MCF 10A (cell line): ENCODE measurements around the gene SNX7. TPM values are rescaled to one million over a fixed set of nuclear protein-coding genes. Genes with fewer than 3 reads are reported as not detected.

Source experiments
- BruUV-seq: library from RNA; stranded (reverse); fragments of 400-500 nt; replicated peaks from 2 replicates; lab custom pipeline; 2021; lab: Mats Ljungman, UMichigan
- CTCF ChIA-PET: fragments of 300-600 bp; sonication (Branson Sonifier 250); formaldehyde crosslinking; extraction: SDS; loops from one replicate; lab custom pipeline; 2021; ENCODE audit warnings: antibody characterized with exemption, inconsistent platforms; lab: Yijun Ruan, JAX
- POLR2A ChIA-PET: fragments of 300-600, 350-650 bp; sonication (Branson Sonifier 250); formaldehyde crosslinking; extraction: SDS; loops from one replicate; lab custom pipeline; 2020; ENCODE audit warnings: antibody characterized with exemption, inconsistent platforms; lab: Yijun Ruan, JAX
- DNase-seq: peaks from one replicate; pipeline ENCODE4 v3.0.0-alpha.2; 2018; ENCODE audit not compliant: unreplicated experiment
- H3K27ac Mint-ChIP-seq: one replicate; pipeline ENCODE4 v1.8.0; 2022; ENCODE audit warnings: mild to moderate bottlenecking, low read depth, mixed read lengths; ENCODE audit not compliant: unreplicated experiment
- H3K27me3 Mint-ChIP-seq: one replicate; pipeline ENCODE4 v1.8.0; 2022; ENCODE audit warnings: mixed read lengths; ENCODE audit not compliant: insufficient read depth, unreplicated experiment
- H3K36me3 Mint-ChIP-seq: one replicate; pipeline ENCODE4 v1.8.0; 2022; ENCODE audit warnings: mild to moderate bottlenecking, moderate library complexity, mixed read lengths; ENCODE audit not compliant: insufficient read depth, unreplicated experiment
- H3K4me1 Mint-ChIP-seq: one replicate; pipeline ENCODE4 v1.8.0; 2022; ENCODE audit warnings: mixed read lengths; ENCODE audit not compliant: insufficient read depth, unreplicated experiment
- H3K4me3 Mint-ChIP-seq: one replicate; pipeline ENCODE4 v1.8.0; 2022; ENCODE audit warnings: mild to moderate bottlenecking, moderate library complexity, mixed read lengths; ENCODE audit not compliant: unreplicated experiment
- H3K9me3 Mint-ChIP-seq: one replicate; pipeline ENCODE4 v1.8.0; 2022; ENCODE audit warnings: mixed read lengths; ENCODE audit not compliant: unreplicated experiment
- CTCF ChIP-seq: fragments of 200-600 bp; IDR thresholded peaks from one replicate; pipeline ENCODE4 v1.8.0; 2022; ENCODE audit warnings: antibody characterized with exemption, mild to moderate bottlenecking; ENCODE audit not compliant: unreplicated experiment
- intact Hi-C: fragments of 100-400 bp; cut with micrococcal nuclease; formaldehyde crosslinking; loops from 2 replicates; pipeline ENCODE4 v1.14.1; 2022
- total RNA-seq: library from RNA; stranded (reverse); gene quantifications from 2 replicates; pipeline ENCODE4 v1.2.3, GENCODE V29; 2022

SNX7 gene
- total RNA-seq, 1 experiment from 2014 or later: 24.2 TPM

- ChIA-PET POLR2A (no interaction called here), CTCF (no interaction called here)
- DNase-seq: no peak
- TF ChIP-seq CTCF: no peak
- Mint-ChIP-seq H3K27me3 (no peaks in the 10 kb centered on the region), H3K9me3 (no peaks in the 10 kb centered on the region), H3K27ac (no peak overlapping the region), H3K4me1 (peaks cover 9% of the 10 kb centered on the region), H3K36me3 (no peaks in the 10 kb centered on the region), H3K4me3 (no peak overlapping the region)
- no TSS peak for BruUV-seq
- intact Hi-C loops: no loop called here
Observed at GRCh38 chr1:98766255-98766654, 104.7 kb downstream of the SNX7 start.

- no peak for TF ChIP-seq CTCF
- Mint-ChIP-seq H3K27me3 (no peaks in the 10 kb centered on the region), H3K9me3 (no peaks in the 10 kb centered on the region), H3K27ac (no peak overlapping the region), H3K4me3 (no peak overlapping the region), H3K36me3 (no peaks in the 10 kb centered on the region), H3K4me1 (peaks cover 9% of the 10 kb centered on the region)
- ChIA-PET POLR2A (no interaction called here), CTCF (interaction anchor here (1.1 to 1.5 kb wide), 3 partner anchors 12 to 26 kb away, joined by 3 to 6 read pairs (median 3); no protein-coding TSS in a partner anchor)
- BruUV-seq: no TSS peak
- intact Hi-C loops: no loop called here
- no peak for DNase-seq
Observed at GRCh38 chr1:98769162-98769561, 107.6 kb downstream of the SNX7 start.

GRCh38 chr1:98781906-98782305, 120.4 kb downstream of the SNX7 start:
- no TSS peak for BruUV-seq
- ChIA-PET CTCF (interaction anchor here (1.0 kb wide), 2 partner anchors 10 to 12 kb away, joined by 4 to 5 read pairs; no protein-coding TSS in a partner anchor), POLR2A (no interaction called here)
- H3K27me3 Mint-ChIP-seq: no peaks in the 10 kb centered on the region
- no peak overlapping the region for H3K27ac Mint-ChIP-seq
- TF ChIP-seq CTCF: no peak
- no peak overlapping the region for H3K4me3 Mint-ChIP-seq
- H3K9me3 Mint-ChIP-seq: peaks cover 23% of the 10 kb centered on the region
- no peaks in the 10 kb centered on the region for H3K36me3 Mint-ChIP-seq
- DNase-seq: no peak
- H3K4me1 Mint-ChIP-seq: no peaks in the 10 kb centered on the region
- intact Hi-C loops: no loop called here

GRCh38 chr1:98783821-98784220, 122.3 kb downstream of the SNX7 start:
- no peaks in the 10 kb centered on the region for H3K36me3 Mint-ChIP-seq
- CTCF ChIA-PET: no interaction called here
- H3K27me3 Mint-ChIP-seq: no peaks in the 10 kb centered on the region
- H3K9me3 Mint-ChIP-seq: peaks cover 27% of the 10 kb centered on the region
- BruUV-seq: no TSS peak
- POLR2A ChIA-PET: no interaction called here
- DNase-seq: no peak
- intact Hi-C loops: no loop called here
- no peaks in the 10 kb centered on the region for H3K4me1 Mint-ChIP-seq
- no peak overlapping the region for H3K27ac Mint-ChIP-seq
- TF ChIP-seq CTCF: no peak
- no peak overlapping the region for H3K4me3 Mint-ChIP-seq
